ENCODE data around the gene COL5A1. TPM values are rescaled to one million over a fixed set of nuclear protein-coding genes. Genes with fewer than 3 reads are reported as not detected.

COL5A1 gene
- polyA plus RNA-seq, 3 donors, result 0.01 TPM; not detected in 2

- H3K27me3 ChIP-seq (ENCODE audit: control insufficient read depth in 2 of 2, insufficient read depth in 2 of 2, low read length in 2 of 2), result peaks cover 3 to 31% of the 10 kb centered on the region in 2 donors
- 94% methylated on average over 11 of the region's 11 CpGs for WGBS (ENCODE audit: insufficient coverage)
- no peaks in the 10 kb centered on the region for H4K20me1 ChIP-seq (ENCODE audit: insufficient read depth, low read length)
- no peak for TF ChIP-seq CTCF (IDR thresholded peaks at IDR 0.05)
- Mint-ChIP-seq H3K4me1 (no peaks in the 10 kb centered on the region), H3K27ac (no peak overlapping the region), H3K36me3 (no peaks in the 10 kb centered on the region), H3K4me3 (no peak overlapping the region), H3K9me3 (no peaks in the 10 kb centered on the region), H3K27me3 (ENCODE audit: low read depth in 3 of 3) (peaks cover 28 to 36% (median 33%) of the 10 kb centered on the region in 3 donors)
- no peaks in the 10 kb centered on the region for H3K9me3 ChIP-seq (replicated peaks in 1 of 2; ENCODE audit: control insufficient read depth in 1 of 2, insufficient read depth in 1 of 2, low read length in 2 of 2)
- H3K79me2 ChIP-seq (ENCODE audit: insufficient read depth, low read length), result no peaks in the 10 kb centered on the region
- H3K9ac ChIP-seq (ENCODE audit: insufficient read depth, low read length, poor library complexity, severe bottlenecking), result no peak overlapping the region
- no peaks in the 10 kb centered on the region for H3K4me1 ChIP-seq (ENCODE audit: control insufficient read depth in 1 of 2, insufficient read depth in 2 of 2, low read length in 2 of 2)
- H3K36me3 ChIP-seq (replicated peaks in 1 of 2; ENCODE audit: control insufficient read depth in 1 of 2, insufficient read depth in 2 of 2, low read length in 2 of 2), result no peaks in the 10 kb centered on the region
- H3K27ac ChIP-seq (ENCODE audit: low read depth in 1 of 2, low read length in 2 of 2), result no peak overlapping the region
- H2AFZ ChIP-seq (ENCODE audit: insufficient read depth, low read depth, low read length, poor library complexity, severe bottlenecking), result no peak overlapping the region
- no peak overlapping the region for H3K4me3 ChIP-seq (replicated peaks in 1 of 3; ENCODE audit: low read depth in 2 of 3, low read length in 3 of 3)
- H3K4me2 ChIP-seq (replicated peaks; ENCODE audit: extremely low read depth, low read length, poor library complexity, severe bottlenecking), result no peak overlapping the region
- DNase-seq, result no peak
- intact Hi-C loops (cut with micrococcal nuclease), result no loop called here
These were observed 132.2 kb downstream of the COL5A1 start for GRCh38 chr9:134773842-134774241.

- H3K27ac Mint-ChIP-seq, result no peak overlapping the region
- H3K9me3 ChIP-seq (replicated peaks in 1 of 2; ENCODE audit: control insufficient read depth in 1 of 2, insufficient read depth in 1 of 2, low read length in 2 of 2), result no peaks in the 10 kb centered on the region
- DNase-seq, result no peak
- no peak overlapping the region for H3K9ac ChIP-seq (ENCODE audit: insufficient read depth, low read length, poor library complexity, severe bottlenecking)
- no peak overlapping the region for H3K27ac ChIP-seq (ENCODE audit: low read depth in 1 of 2, low read length in 2 of 2)
- H4K20me1 ChIP-seq (ENCODE audit: insufficient read depth, low read length), result no peaks in the 10 kb centered on the region
- peaks cover 22 to 33% (median 32%) of the 10 kb centered on the region in 3 donors for H3K27me3 Mint-ChIP-seq (ENCODE audit: low read depth in 3 of 3)
- H3K79me2 ChIP-seq (ENCODE audit: insufficient read depth, low read length), result no peaks in the 10 kb centered on the region
- no peak for TF ChIP-seq CTCF (IDR thresholded peaks at IDR 0.05)
- no peak overlapping the region for H2AFZ ChIP-seq (ENCODE audit: insufficient read depth, low read depth, low read length, poor library complexity, severe bottlenecking)
- no peak overlapping the region for H3K4me2 ChIP-seq (replicated peaks; ENCODE audit: extremely low read depth, low read length, poor library complexity, severe bottlenecking)
- H3K36me3 ChIP-seq (replicated peaks in 1 of 2; ENCODE audit: control insufficient read depth in 1 of 2, insufficient read depth in 2 of 2, low read length in 2 of 2), result no peaks in the 10 kb centered on the region
- H3K4me1 ChIP-seq (ENCODE audit: control insufficient read depth in 1 of 2, insufficient read depth in 2 of 2, low read length in 2 of 2), result no peaks in the 10 kb centered on the region
- peaks cover 3 to 25% of the 10 kb centered on the region in 2 donors for H3K27me3 ChIP-seq (ENCODE audit: control insufficient read depth in 2 of 2, insufficient read depth in 2 of 2, low read length in 2 of 2)
- H3K36me3 Mint-ChIP-seq, result no peaks in the 10 kb centered on the region
- no peak overlapping the region for H3K4me3 ChIP-seq (replicated peaks in 1 of 3; ENCODE audit: low read depth in 2 of 3, low read length in 3 of 3)
- WGBS (ENCODE audit: insufficient coverage), result 93% methylated on average over 8 of the region's 10 CpGs
- H3K4me1 Mint-ChIP-seq, result no peaks in the 10 kb centered on the region
- no peaks in the 10 kb centered on the region for H3K9me3 Mint-ChIP-seq
- intact Hi-C loops (cut with micrococcal nuclease), result no loop called here
- no peak overlapping the region for H3K4me3 Mint-ChIP-seq
These were observed 132.8 kb downstream of the COL5A1 start for GRCh38 chr9:134774410-134774809.

All from CD14-positive monocyte (primary cell).